ENCODE results near the gene RFX4.

- TF ChIP-seq CTCF (conservative IDR thresholded peaks at IDR 0.05; ENCODE audit: low read depth, low read length) (no peak), EZH2 (IDR thresholded peaks at IDR 0.05; ENCODE audit: borderline replicate concordance, low read depth, low read length, poor library complexity, severe bottlenecking) (no peak)
These were observed 156.5 kb downstream of the RFX4 start for GRCh38 chr12:106739318-106739717.

Measured in A673 (cell line).